B cell (primary cell): ENCODE data around the gene SP140. TPM values are rescaled to one million over a fixed set of nuclear protein-coding genes. Genes with fewer than 3 reads are reported as not detected.

Experiments
- ATAC-seq: fragments of 200-7000 bp; cut with Tn5 transposase; one replicate; pipeline ENCODE4 v1.10.0; 2021; ENCODE audit warnings: low read depth, mild to moderate bottlenecking, moderate number of reproducible peaks, moderate library complexity
- CTCF ChIA-PET: fragments of 350-600 bp; sonication (Branson Sonifier 250); formaldehyde crosslinking; loops from one replicate; lab custom pipeline; 2021; ENCODE audit warnings: antibody characterized with exemption, inconsistent platforms; lab: Charles Lee
- POLR2A ChIA-PET: fragments of 350-600 bp; sonication (Branson Sonifier 250); formaldehyde crosslinking; loops from one replicate; lab custom pipeline; 2021; ENCODE audit warnings: antibody characterized with exemption; lab: Charles Lee
- DNase-seq: peaks from one replicate; pipeline ENCODE4 v3.0.0; 2013
- H2AFZ ChIP-seq: 2 replicates; pipeline ENCODE4 v1.6.1; 2012; ENCODE audit warnings: mild to moderate bottlenecking, low read depth, low read length; ENCODE audit not compliant: insufficient read depth, poor library complexity, severe bottlenecking
- H3K27ac ChIP-seq, 2 donors: 1 replicate in 1 of 2; 2 replicates in 1 of 2; pipeline ENCODE4 v1.5.1; 2012 to 2013; ENCODE audit warnings: low read length in 2 of 2, mild to moderate bottlenecking in 2 of 2, moderate library complexity in 1 of 2
- H3K27me3 ChIP-seq, 4 experiments: fragments of 200-600 bp in 1 of 4; sonication (generic) in 1 of 4; replicated peaks in 1 of 4; 1 replicate in 2 of 4; 2 replicates in 2 of 4; pipeline versions ENCODE4 v1.6.1 to v1.7.0; 2013 to 2016; ENCODE audit warnings: low read length in 3 of 4, mild to moderate bottlenecking in 2 of 4, mixed read lengths in 1 of 4, moderate library complexity in 1 of 4; ENCODE audit not compliant: insufficient read depth in 4 of 4, control insufficient read depth in 3 of 4; ENCODE audit errors: control extremely low read depth in 1 of 4
- H3K36me3 ChIP-seq, 2 experiments: replicated peaks in 1 of 2; 1 replicate in 1 of 2; 2 replicates in 1 of 2; pipeline versions ENCODE4 v1.6.1 to v1.7.1; 2013; ENCODE audit warnings: low read length in 1 of 2; ENCODE audit not compliant: insufficient read depth in 2 of 2, control insufficient read depth in 1 of 2; ENCODE audit errors: control extremely low read depth in 1 of 2, extremely low read depth in 1 of 2
- H3K4me1 ChIP-seq, 2 donors: fragments of 200-600 bp in 1 of 2; sonication (generic) in 1 of 2; 1 replicate in 1 of 2; 2 replicates in 1 of 2; pipeline versions ENCODE4 v1.5.1 to v1.6.1; 2013 to 2017; ENCODE audit warnings: low read length in 2 of 2; ENCODE audit not compliant: control insufficient read depth in 2 of 2, insufficient read depth in 2 of 2
- H3K4me2 ChIP-seq: replicated peaks from 2 replicates; pipeline ENCODE3; 2012; ENCODE audit warnings: mild to moderate bottlenecking, low read depth, low read length; ENCODE audit not compliant: poor library complexity, severe bottlenecking
- H3K4me3 ChIP-seq, 5 experiments: fragments of 200-600 bp in 1 of 5; sonication (generic) in 1 of 5; 1 replicate in 3 of 5; 2 replicates in 2 of 5; pipeline versions ENCODE4 v1.5.1 to v1.7.0; 2011 to 2016; ENCODE audit warnings: low read length in 4 of 5, mild to moderate bottlenecking in 4 of 5, low read depth in 2 of 5, control low read depth in 1 of 5, moderate library complexity in 1 of 5; ENCODE audit not compliant: insufficient read depth in 1 of 5; ENCODE audit errors: control extremely low read depth in 1 of 5, extremely low read depth in 1 of 5
- H3K79me2 ChIP-seq: fragments of 200-600 bp; sonication (generic); one replicate; pipeline ENCODE4 v1.6.0; 2016; ENCODE audit warnings: low read length; ENCODE audit not compliant: control insufficient read depth, insufficient read depth
- H3K9ac ChIP-seq: fragments of 200-600 bp; sonication (generic); 2 replicates; pipeline ENCODE4 v1.6.1; 2017; ENCODE audit warnings: mild to moderate bottlenecking, low read length, moderate library complexity
- H3K9me3 ChIP-seq, 3 donors: one replicate each; pipeline versions ENCODE4 v1.6.1 to v1.7.1; 2013; ENCODE audit warnings: low read length in 2 of 3; ENCODE audit not compliant: control insufficient read depth in 2 of 3, insufficient read depth in 1 of 3; ENCODE audit errors: control extremely low read depth in 1 of 3
- H4K20me1 ChIP-seq: 2 replicates; pipeline ENCODE4 v1.6.0; 2012; ENCODE audit warnings: mild to moderate bottlenecking, low read length; ENCODE audit not compliant: insufficient read depth, control insufficient read depth, poor library complexity, severe bottlenecking
- H3K27ac Mint-ChIP-seq: one replicate; pipeline ENCODE4 v1.8.0; 2021; ENCODE audit warnings: mixed read lengths
- H3K27me3 Mint-ChIP-seq: one replicate; pipeline ENCODE4 v1.8.0; 2021; ENCODE audit warnings: mixed read lengths
- H3K4me1 Mint-ChIP-seq: one replicate; pipeline ENCODE4 v1.8.0; 2021; ENCODE audit warnings: mixed read lengths
- H3K4me3 Mint-ChIP-seq: one replicate; pipeline ENCODE4 v1.8.0; 2021; ENCODE audit warnings: mixed read lengths
- H3K9me3 Mint-ChIP-seq: one replicate; pipeline ENCODE4 v1.8.0; 2022; ENCODE audit warnings: mixed read lengths; ENCODE audit not compliant: insufficient read depth
- CTCF ChIP-seq: fragments of 200-600 bp; IDR thresholded peaks from one replicate; pipeline ENCODE4 v1.8.0; 2022; ENCODE audit warnings: antibody characterized with exemption, mild to moderate bottlenecking
- EZH2 ChIP-seq: IDR thresholded peaks from 2 replicates; pipeline ENCODE4 v1.6.1; 2012; ENCODE audit warnings: borderline replicate concordance, low read depth, mild to moderate bottlenecking, moderate library complexity, low read length; ENCODE audit not compliant: insufficient read depth, poor library complexity, severe bottlenecking
- WGBS: methylation state at CpG from one replicate; pipeline ENCODE4 v1.1.5; 2013; ENCODE audit warnings: missing lambda C conversion rate; ENCODE audit not compliant: insufficient coverage; 5-methylcytosine and 5-hydroxymethylcytosine counted together
- intact Hi-C: fragments of 100-400 bp; cut with micrococcal nuclease; formaldehyde crosslinking; loops from one replicate; pipeline ENCODE4 v1.10.0; 2022
- polyA plus RNA-seq: library from polyadenylated mRNA; depleted of rRNA; stranded (reverse); fragments of >200 nt; gene quantifications from 2 replicates; pipeline ENCODE4 v1.2.3, GENCODE V29; 2012
- total RNA-seq, 2 donors: library from RNA; stranded (reverse); fragments of 120-200 nt in 1 of 2; gene quantifications; 1 replicate in 1 of 2; 2 replicates in 1 of 2; pipeline versions ENCODE4 v1.2.3 to v1.2.4, GENCODE V29; 2013 to 2022

Gene SP140
- total and polyA plus RNA-seq, 2 donors (not counting 1 experiment from before 2014, with no cell fraction given) = 78.7 to 411 TPM

- no peak for TF ChIP-seq CTCF
- no peak for TF ChIP-seq EZH2
- Mint-ChIP-seq H3K27me3 (no peaks in the 10 kb centered on the region), H3K4me3 (peak overlapping the region; percentile 97), H3K9me3 (peaks cover 7% of the 10 kb centered on the region), H3K27ac (peak overlapping the region; percentile 62), H3K4me1 (peaks cover 77% of the 10 kb centered on the region)
- ATAC-seq = no peak
- Histone ChIP-seq H3K9me3 (peaks cover 7 to 15% (median 9%) of the 10 kb centered on the region in 3 donors), H3K27me3 (no peaks in the 10 kb centered on the region), H3K4me2 (peak overlapping the region; percentile 58), H2AFZ (no peak overlapping the region), H3K4me3 (peak overlapping the region in 1 of 5 experiments; percentile 31), H3K79me2 (peaks cover 94% of the 10 kb centered on the region), H4K20me1 (peaks cover 24% of the 10 kb centered on the region), H3K9ac (peak overlapping the region; percentile 40), H3K27ac (peak overlapping the region in 1 of 2 donors; percentile 86), H3K36me3 (peaks cover 8 to 47% of the 10 kb centered on the region in 2 experiments), H3K4me1 (peaks cover 34 to 70% of the 10 kb centered on the region in 2 donors)
- intact Hi-C loops = no loop called here
- ChIA-PET CTCF (interaction anchor here (2.0 kb wide), 1 partner anchor 29 kb away, joined by 6 read pairs; no protein-coding TSS in a partner anchor), POLR2A (interaction anchor here (1.0 kb wide), 1 partner anchor 88 kb away, joined by 3 read pairs; no protein-coding TSS in a partner anchor)
- DNase-seq = no peak
- WGBS = no CpG with 5 or more reads among the region's 3 CpGs
These were observed 5.7 kb downstream of the SP140 start for GRCh38 chr2:230231251-230231650.

- Histone ChIP-seq H3K36me3 (peaks cover 11 to 76% of the 10 kb centered on the region in 2 experiments), H3K4me1 (peaks cover 36 to 48% of the 10 kb centered on the region in 2 donors), H3K4me3 (no peak overlapping the region), H3K9ac (no peak overlapping the region), H3K27ac (peak overlapping the region in 1 of 2 donors; percentile 53), H3K27me3 (no peaks in the 10 kb centered on the region), H2AFZ (no peak overlapping the region), H3K9me3 (peaks cover 7 to 15% (median 9%) of the 10 kb centered on the region in 3 donors), H3K4me2 (peak overlapping the region; percentile 20), H3K79me2 (peaks cover 97% of the 10 kb centered on the region), H4K20me1 (peaks cover 40% of the 10 kb centered on the region)
- DNase-seq = peak; percentile 42
- peaks cover 7% of the 10 kb centered on the region for H3K9me3 Mint-ChIP-seq
- peak overlapping the region; percentile 71 for H3K4me3 Mint-ChIP-seq
- ATAC-seq = peak; percentile 79
- no peaks in the 10 kb centered on the region for H3K27me3 Mint-ChIP-seq
- TF ChIP-seq EZH2 = no peak
- TF ChIP-seq CTCF = no peak
- H3K27ac Mint-ChIP-seq = peak overlapping the region; percentile 84
- WGBS = no CpG with 5 or more reads among the region's 3 CpGs
- ChIA-PET POLR2A (interaction anchor here (0.6 to 0.8 kb wide), 2 partner anchors 21 to 331 kb away, joined by 3 read pairs; no protein-coding TSS in a partner anchor), CTCF (interaction anchor here (1.0 kb wide), 1 partner anchor 32 kb away, joined by 6 read pairs; no protein-coding TSS in a partner anchor)
- intact Hi-C loops = loop anchor here (2.0 kb wide), 2 partner anchors 15 to 31 kb away; partner anchors contain the start of gene SP110
- peaks cover 65% of the 10 kb centered on the region for H3K4me1 Mint-ChIP-seq
These were observed 8.7 kb downstream of the SP140 start for GRCh38 chr2:230234122-230234722.
